ENCODE measurements around the gene EDNRA.

Gene EDNRA

DNA sequence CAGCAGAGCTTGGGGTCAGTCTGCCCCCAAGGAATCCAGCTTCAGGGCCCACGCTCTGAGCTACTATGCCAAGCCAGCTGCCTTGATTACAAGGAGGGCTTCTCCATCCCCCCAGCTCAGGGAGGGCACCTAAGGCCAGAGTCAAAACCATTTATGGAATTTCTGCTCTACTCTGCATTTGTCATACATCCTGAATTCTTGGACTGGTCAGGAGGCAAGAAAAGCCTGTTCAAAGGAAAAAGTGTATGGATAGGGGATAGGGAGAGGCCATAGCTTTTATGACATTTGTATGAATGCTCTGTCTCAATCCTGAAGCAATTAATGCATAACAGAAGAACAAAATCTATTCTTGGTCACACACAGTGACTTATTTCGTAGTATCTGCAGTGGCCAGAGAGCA is 32.2 kb downstream of the EDNRA start:
- H3K9me3 ChIP-seq (ENCODE audit: insufficient read depth, low read depth, low read length) = no peaks in the 10 kb centered on the region
- H2AFZ ChIP-seq (ENCODE audit: low read length) = no peak overlapping the region
- H3K27me3 ChIP-seq (ENCODE audit: insufficient read depth, low read length, poor library complexity, severe bottlenecking) = no peaks in the 10 kb centered on the region
- H3K4me2 ChIP-seq (ENCODE audit: low read depth, low read length, poor library complexity, severe bottlenecking) = no peak overlapping the region
- no peak overlapping the region for H3K9ac ChIP-seq (ENCODE audit: low read depth, low read length, poor library complexity, severe bottlenecking)
- no peaks in the 10 kb centered on the region for H3K79me2 ChIP-seq (ENCODE audit: insufficient read depth, low read length)
- no peaks in the 10 kb centered on the region for H3K36me3 ChIP-seq (ENCODE audit: insufficient read depth, low read length)
- no peak overlapping the region for H3K4me3 ChIP-seq (ENCODE audit: low read length, poor library complexity, severe bottlenecking)
- no peaks in the 10 kb centered on the region for H3F3A ChIP-seq (ENCODE audit: low read depth)
- H3K4me1 ChIP-seq (ENCODE audit: insufficient read depth, low read length, poor library complexity, severe bottlenecking) = no peaks in the 10 kb centered on the region
- H4K20me1 ChIP-seq (ENCODE audit: insufficient read depth, low read length, poor library complexity, severe bottlenecking) = no peaks in the 10 kb centered on the region
- no peak for TF ChIP-seq EZH2phosphoT487 (IDR thresholded peaks at IDR 0.05; ENCODE audit: borderline replicate concordance)
- TF ChIP-seq, protein P1, sequence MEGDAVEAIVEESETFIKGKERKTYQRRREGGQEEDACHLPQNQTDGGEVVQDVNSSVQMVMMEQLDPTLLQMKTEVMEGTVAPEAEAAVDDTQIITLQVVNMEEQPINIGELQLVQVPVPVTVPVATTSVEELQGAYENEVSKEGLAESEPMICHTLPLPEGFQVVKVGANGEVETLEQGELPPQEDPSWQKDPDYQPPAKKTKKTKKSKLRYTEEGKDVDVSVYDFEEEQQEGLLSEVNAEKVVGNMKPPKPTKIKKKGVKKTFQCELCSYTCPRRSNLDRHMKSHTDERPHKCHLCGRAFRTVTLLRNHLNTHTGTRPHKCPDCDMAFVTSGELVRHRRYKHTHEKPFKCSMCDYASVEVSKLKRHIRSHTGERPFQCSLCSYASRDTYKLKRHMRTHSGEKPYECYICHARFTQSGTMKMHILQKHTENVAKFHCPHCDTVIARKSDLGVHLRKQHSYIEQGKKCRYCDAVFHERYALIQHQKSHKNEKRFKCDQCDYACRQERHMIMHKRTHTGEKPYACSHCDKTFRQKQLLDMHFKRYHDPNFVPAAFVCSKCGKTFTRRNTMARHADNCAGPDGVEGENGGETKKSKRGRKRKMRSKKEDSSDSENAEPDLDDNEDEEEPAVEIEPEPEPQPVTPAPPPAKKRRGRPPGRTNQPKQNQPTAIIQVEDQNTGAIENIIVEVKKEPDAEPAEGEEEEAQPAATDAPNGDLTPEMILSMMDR (conservative IDR thresholded peaks at IDR 0.05; ENCODE audit: low read length) = no peak
- H3K9me2 ChIP-seq (replicated peaks; ENCODE audit: low read depth, low read length) = no peaks in the 10 kb centered on the region

DNA sequence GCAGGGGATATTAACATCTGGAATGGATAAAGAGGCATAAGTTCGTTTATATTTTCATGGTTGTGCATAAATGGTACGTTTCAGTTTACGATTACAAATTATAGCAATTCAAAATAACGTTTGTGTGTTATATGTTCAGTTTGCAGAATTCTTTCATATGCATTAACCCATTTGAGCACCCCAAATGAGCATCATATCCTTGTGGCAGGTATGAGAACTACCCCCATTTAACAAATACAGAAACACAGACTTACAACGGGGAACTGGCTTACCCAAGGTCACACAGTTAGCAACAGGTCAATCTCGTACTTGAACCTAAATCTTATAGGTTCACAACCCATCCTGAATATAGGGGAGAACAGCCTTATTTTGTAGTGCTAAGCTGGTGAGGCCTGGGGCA is 33.1 kb downstream of the EDNRA start:
- Histone ChIP-seq H3F3A (ENCODE audit: low read depth) (no peaks in the 10 kb centered on the region), H3K79me2 (ENCODE audit: insufficient read depth, low read length) (no peaks in the 10 kb centered on the region), H3K9ac (ENCODE audit: low read depth, low read length, poor library complexity, severe bottlenecking) (no peak overlapping the region), H4K20me1 (ENCODE audit: insufficient read depth, low read length, poor library complexity, severe bottlenecking) (no peaks in the 10 kb centered on the region), H3K4me3 (ENCODE audit: low read length, poor library complexity, severe bottlenecking) (no peak overlapping the region), H3K9me3 (ENCODE audit: insufficient read depth, low read depth, low read length) (no peaks in the 10 kb centered on the region), H2AFZ (ENCODE audit: low read length) (no peak overlapping the region), H3K4me2 (ENCODE audit: low read depth, low read length, poor library complexity, severe bottlenecking) (no peak overlapping the region), H3K27me3 (ENCODE audit: insufficient read depth, low read length, poor library complexity, severe bottlenecking) (no peaks in the 10 kb centered on the region), H3K9me2 (replicated peaks; ENCODE audit: low read depth, low read length) (no peaks in the 10 kb centered on the region), H3K4me1 (ENCODE audit: insufficient read depth, low read length, poor library complexity, severe bottlenecking) (no peaks in the 10 kb centered on the region), H3K36me3 (ENCODE audit: insufficient read depth, low read length) (no peaks in the 10 kb centered on the region)
- TF ChIP-seq, protein P1 (conservative IDR thresholded peaks at IDR 0.05; ENCODE audit: low read length) = no peak; the same call in 1 of the 2 replicates
- no peak for TF ChIP-seq EZH2phosphoT487 (IDR thresholded peaks at IDR 0.05; ENCODE audit: borderline replicate concordance)

DNA sequence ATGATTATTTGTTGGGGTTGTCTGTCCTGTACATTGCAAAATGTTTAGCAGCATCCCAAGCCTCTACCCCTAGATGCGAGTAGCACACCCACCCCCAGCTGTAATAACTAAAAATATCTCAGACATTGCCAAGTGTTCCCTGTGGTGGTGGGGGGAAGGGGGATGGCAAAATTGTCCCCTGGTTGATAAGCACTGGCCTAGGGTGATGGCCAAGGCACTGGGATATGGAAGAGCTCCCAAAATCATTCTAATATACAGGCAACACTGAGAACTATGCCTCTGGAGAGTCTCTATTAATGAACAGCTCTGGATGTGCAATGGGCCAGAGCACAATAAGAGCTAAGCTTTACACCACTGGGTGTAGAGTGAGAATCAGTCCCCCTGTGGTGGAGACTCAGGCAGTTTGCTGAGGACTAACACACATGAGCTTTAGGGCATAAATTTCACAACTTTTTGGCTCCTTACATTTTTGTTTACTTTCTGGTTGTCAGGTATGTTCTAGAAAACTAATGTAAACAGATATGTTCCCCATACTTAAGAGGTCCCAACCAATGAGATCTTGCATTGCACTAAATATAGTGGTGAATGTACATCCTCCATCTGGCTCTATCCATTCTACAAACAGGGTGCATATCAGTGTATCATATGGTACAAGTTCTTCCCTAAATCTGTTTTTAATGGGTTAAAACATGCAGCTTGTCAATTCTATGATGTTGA is 34.5 kb downstream of the EDNRA start:
- no peaks in the 10 kb centered on the region for H3K9me3 ChIP-seq (ENCODE audit: insufficient read depth, low read depth, low read length)
- no peak overlapping the region for H2AFZ ChIP-seq (ENCODE audit: low read length)
- H3K4me3 ChIP-seq (ENCODE audit: low read length, poor library complexity, severe bottlenecking) = no peak overlapping the region
- no peaks in the 10 kb centered on the region for H3K4me1 ChIP-seq (ENCODE audit: insufficient read depth, low read length, poor library complexity, severe bottlenecking)
- H3K4me2 ChIP-seq (ENCODE audit: low read depth, low read length, poor library complexity, severe bottlenecking) = no peak overlapping the region
- no peaks in the 10 kb centered on the region for H3K79me2 ChIP-seq (ENCODE audit: insufficient read depth, low read length)
- TF ChIP-seq EZH2phosphoT487 (IDR thresholded peaks at IDR 0.05; ENCODE audit: borderline replicate concordance) = no peak
- TF ChIP-seq, protein P1 (conservative IDR thresholded peaks at IDR 0.05; ENCODE audit: low read length) = no peak
- no peaks in the 10 kb centered on the region for H3K9me2 ChIP-seq (replicated peaks; ENCODE audit: low read depth, low read length)
- H3K27me3 ChIP-seq (ENCODE audit: insufficient read depth, low read length, poor library complexity, severe bottlenecking) = no peaks in the 10 kb centered on the region
- H4K20me1 ChIP-seq (ENCODE audit: insufficient read depth, low read length, poor library complexity, severe bottlenecking) = no peaks in the 10 kb centered on the region
- no peak overlapping the region for H3K9ac ChIP-seq (ENCODE audit: low read depth, low read length, poor library complexity, severe bottlenecking)
- H3K36me3 ChIP-seq (ENCODE audit: insufficient read depth, low read length) = no peaks in the 10 kb centered on the region
- no peaks in the 10 kb centered on the region for H3F3A ChIP-seq (ENCODE audit: low read depth)

All from Loucy (cell line).